Duodenal mucosa (tissue), 2 donors: ENCODE data around the gene PSMD6.

Experiments used
- H3K27ac ChIP-seq: one replicate; pipeline ENCODE4 v1.7.0; 2013; ENCODE audit warnings: low read depth, low read length
- H3K27me3 ChIP-seq, 2 donors: one replicate each; pipeline ENCODE4 v1.7.0; 2013; ENCODE audit warnings: low read length in 2 of 2, control low read depth in 1 of 2; ENCODE audit not compliant: insufficient read depth in 2 of 2, control insufficient read depth in 1 of 2
- H3K36me3 ChIP-seq, 2 donors: one replicate each; pipeline ENCODE4 v1.7.0; 2013; ENCODE audit warnings: low read length in 2 of 2, control low read depth in 1 of 2; ENCODE audit not compliant: insufficient read depth in 2 of 2, control insufficient read depth in 1 of 2
- H3K4me1 ChIP-seq, 2 donors: one replicate each; pipeline ENCODE4 v1.7.0; 2013; ENCODE audit warnings: low read length in 2 of 2, control low read depth in 1 of 2; ENCODE audit not compliant: insufficient read depth in 2 of 2, control insufficient read depth in 1 of 2
- H3K4me3 ChIP-seq, 2 donors: one replicate each; pipeline ENCODE4 v1.7.0; 2013; ENCODE audit warnings: low read length in 2 of 2, low read depth in 1 of 2
- H3K9ac ChIP-seq, 2 donors: one replicate each; pipeline ENCODE4 v1.7.0; 2013; ENCODE audit warnings: low read length in 2 of 2, low read depth in 1 of 2
- H3K9me3 ChIP-seq, 2 donors: one replicate each; pipeline ENCODE4 v1.7.0; 2013; ENCODE audit warnings: low read length in 2 of 2, control low read depth in 1 of 2; ENCODE audit not compliant: control insufficient read depth in 1 of 2

PSMD6 gene

DNA sequence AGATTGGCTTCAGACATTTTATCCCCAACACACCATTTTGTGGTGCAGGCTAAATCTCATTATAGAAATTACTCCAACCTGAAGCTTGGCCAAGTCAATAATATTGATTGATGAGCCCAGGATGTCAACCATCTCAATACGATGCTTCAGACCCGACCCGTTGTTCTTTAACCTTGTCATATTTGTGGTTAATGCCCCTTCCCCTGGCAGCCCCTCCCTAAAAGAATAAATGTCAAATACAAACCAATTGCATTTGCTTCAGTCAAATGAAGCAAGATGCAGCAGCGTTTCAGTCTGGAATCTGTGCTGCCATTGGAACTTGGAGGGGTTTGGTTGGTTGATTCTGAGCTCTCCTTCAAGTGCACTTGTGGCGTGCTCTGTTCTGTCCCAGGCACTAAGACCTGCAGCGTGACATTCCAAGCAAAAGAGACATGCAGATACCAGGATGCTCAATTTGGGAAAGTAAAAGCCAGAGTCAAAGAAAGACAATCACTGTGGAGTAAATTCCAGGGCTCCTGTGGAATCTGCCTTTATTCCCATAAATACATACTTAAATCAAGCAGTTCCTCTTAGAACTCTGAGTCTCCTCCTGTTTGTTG lies 23.8 kb upstream of the PSMD6 start:
- no peak overlapping the region for H3K9ac ChIP-seq
- H3K27ac ChIP-seq, result no peak overlapping the region
- peaks cover 0 to 6% of the 10 kb centered on the region in 2 donors for H3K27me3 ChIP-seq
- H3K4me3 ChIP-seq, result no peak overlapping the region
- no peaks in the 10 kb centered on the region for H3K9me3 ChIP-seq
- no peaks in the 10 kb centered on the region for H3K4me1 ChIP-seq
- H3K36me3 ChIP-seq, result no peaks in the 10 kb centered on the region

- H3K27me3 ChIP-seq, result peaks cover 0 to 6% of the 10 kb centered on the region in 2 donors
- H3K36me3 ChIP-seq, result no peaks in the 10 kb centered on the region
- H3K9ac ChIP-seq, result no peak overlapping the region
- no peaks in the 10 kb centered on the region for H3K9me3 ChIP-seq
- no peaks in the 10 kb centered on the region for H3K4me1 ChIP-seq
- no peak overlapping the region for H3K27ac ChIP-seq
- no peak overlapping the region for H3K4me3 ChIP-seq
Observed at GRCh38 chr3:64046592-64046991, 23.3 kb upstream of the PSMD6 start.

DNA sequence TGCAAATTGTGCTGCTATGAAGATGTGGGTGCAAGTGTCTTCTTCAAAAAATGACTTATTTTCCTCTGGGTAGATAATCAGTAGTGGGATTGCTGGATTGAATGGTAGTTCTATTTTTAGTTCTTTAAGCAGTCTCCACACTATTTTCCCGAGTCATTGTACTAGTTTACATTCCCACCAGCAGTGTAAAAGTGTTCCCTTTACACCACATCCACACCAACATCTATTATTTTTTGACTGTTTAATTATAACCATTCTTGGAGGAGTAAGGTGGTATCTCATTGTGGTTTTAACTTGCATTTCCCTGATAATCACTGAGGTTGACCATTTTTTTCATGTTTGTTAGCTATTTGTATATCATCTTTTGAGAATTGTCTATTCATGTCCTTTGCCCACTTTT lies 19.7 kb upstream of the PSMD6 start:
- H3K4me1 ChIP-seq, result no peaks in the 10 kb centered on the region
- H3K27ac ChIP-seq, result no peak overlapping the region
- H3K9ac ChIP-seq, result no peak overlapping the region
- H3K4me3 ChIP-seq, result no peak overlapping the region
- peaks cover 0 to 6% of the 10 kb centered on the region in 2 donors for H3K27me3 ChIP-seq
- no peaks in the 10 kb centered on the region for H3K9me3 ChIP-seq
- H3K36me3 ChIP-seq, result no peaks in the 10 kb centered on the region

DNA sequence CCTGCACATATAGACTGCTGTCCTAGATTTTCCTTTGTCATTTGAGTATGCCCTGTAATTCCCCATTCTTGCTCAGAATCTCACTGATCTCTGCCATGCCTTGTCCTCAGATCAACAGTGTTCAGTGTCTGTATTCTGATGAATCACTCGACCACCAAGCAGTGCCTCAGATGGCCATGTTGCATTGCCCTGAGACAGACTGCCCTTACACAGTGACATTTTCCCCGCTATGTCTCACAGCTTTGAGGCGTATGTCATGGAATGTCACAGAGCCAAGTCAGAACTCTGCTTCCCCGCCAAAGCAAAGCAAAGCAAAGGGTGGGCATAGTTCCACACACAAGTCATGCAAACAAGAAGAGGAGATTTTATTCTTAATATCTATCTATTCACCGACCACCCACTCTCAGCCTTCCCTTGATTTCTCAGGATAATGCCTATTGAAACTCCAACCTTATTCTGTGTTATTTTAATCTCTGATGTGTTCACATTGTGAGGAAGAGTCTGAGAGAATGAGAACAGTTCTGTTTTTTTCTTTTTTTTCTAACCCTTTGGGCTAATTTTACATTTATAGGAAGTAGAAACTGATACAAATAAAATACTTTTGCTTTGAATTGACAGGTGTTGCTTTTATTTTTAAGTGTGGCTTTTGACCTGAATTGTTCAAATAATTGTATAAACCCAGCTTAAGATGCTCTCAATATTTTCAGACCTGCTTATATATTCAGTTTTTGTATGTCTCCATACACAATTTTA lies 16.9 kb upstream of the PSMD6 start:
- Histone ChIP-seq H3K36me3 (no peaks in the 10 kb centered on the region), H3K27ac (no peak overlapping the region), H3K27me3 (no peaks in the 10 kb centered on the region), H3K9me3 (no peaks in the 10 kb centered on the region), H3K9ac (no peak overlapping the region), H3K4me1 (no peaks in the 10 kb centered on the region), H3K4me3 (no peak overlapping the region)

DNA sequence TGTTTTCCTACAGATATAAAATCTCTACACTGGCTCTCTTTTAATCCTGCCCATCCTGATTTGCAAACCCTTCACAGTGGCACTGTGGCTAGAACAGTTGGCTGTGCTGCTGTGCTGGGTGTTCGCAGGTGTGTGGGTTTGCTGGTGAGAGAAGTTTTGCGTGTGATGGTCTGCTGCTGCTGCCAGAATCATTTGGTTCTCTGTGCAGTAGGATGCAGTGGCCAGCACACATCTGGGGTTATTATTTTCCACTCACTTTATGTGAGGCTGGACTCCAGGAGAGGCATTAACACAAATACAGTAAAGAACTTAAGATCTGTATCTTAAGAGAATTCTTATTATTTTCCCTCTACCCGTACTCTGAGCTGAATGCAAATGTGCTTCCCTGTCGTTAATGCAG lies 16.0 kb upstream of the PSMD6 start:
- Histone ChIP-seq H3K9ac (no peak overlapping the region), H3K36me3 (no peaks in the 10 kb centered on the region), H3K27ac (no peak overlapping the region), H3K9me3 (no peaks in the 10 kb centered on the region), H3K27me3 (no peaks in the 10 kb centered on the region), H3K4me1 (no peaks in the 10 kb centered on the region), H3K4me3 (no peak overlapping the region)

- H3K4me3 ChIP-seq, result no peak overlapping the region
- H3K4me1 ChIP-seq, result no peaks in the 10 kb centered on the region
- no peaks in the 10 kb centered on the region for H3K27me3 ChIP-seq
- H3K36me3 ChIP-seq, result no peaks in the 10 kb centered on the region
- H3K27ac ChIP-seq, result no peak overlapping the region
- H3K9me3 ChIP-seq, result no peaks in the 10 kb centered on the region
- no peak overlapping the region for H3K9ac ChIP-seq
Observed at GRCh38 chr3:64038253-64038767, 15.0 kb upstream of the PSMD6 start.

DNA sequence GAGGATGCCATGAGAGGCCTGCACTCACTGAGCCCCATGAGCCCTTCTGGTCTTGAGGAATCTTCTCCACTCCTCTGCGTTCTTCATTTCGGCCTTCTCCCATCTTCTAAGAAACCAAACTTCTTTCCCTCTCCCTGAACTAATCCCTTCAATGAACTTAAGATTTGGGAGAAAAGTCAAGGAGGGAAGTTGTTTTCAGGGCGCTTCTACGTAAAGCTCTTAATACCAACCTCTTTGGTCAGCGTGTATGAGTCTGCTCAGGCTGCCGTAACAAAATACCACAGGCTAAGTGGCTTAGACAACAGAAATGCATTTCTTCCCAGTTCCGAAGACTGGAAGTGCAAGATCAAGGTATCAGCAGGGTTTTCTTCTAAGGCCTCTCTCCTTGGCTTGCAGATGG lies 13.8 kb upstream of the PSMD6 start:
- no peaks in the 10 kb centered on the region for H3K27me3 ChIP-seq
- H3K27ac ChIP-seq, result no peak overlapping the region
- H3K9ac ChIP-seq, result no peak overlapping the region
- H3K4me3 ChIP-seq, result no peak overlapping the region
- no peaks in the 10 kb centered on the region for H3K9me3 ChIP-seq
- no peaks in the 10 kb centered on the region for H3K36me3 ChIP-seq
- no peaks in the 10 kb centered on the region for H3K4me1 ChIP-seq

DNA sequence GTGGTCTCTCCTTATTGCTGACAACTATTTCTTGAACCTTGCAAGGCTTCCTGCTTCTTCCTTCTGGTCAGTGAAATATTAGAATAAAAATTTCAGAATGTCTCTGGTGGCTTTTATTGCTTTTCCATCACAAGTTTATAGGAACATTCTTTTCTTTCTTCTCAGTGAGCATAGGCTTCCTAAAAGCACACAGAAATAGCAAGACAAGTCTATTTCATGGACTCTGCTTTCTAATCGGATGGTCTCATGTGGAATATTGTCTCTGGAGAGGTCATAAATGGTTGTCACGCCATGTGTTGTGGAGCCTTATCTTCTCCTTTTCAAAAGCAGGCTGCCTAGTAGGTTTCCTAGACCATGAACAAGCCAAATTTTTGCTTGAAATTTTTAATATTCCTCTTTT lies 9.8 kb upstream of the PSMD6 start:
- Histone ChIP-seq H3K9ac (no peak overlapping the region), H3K9me3 (no peaks in the 10 kb centered on the region), H3K4me1 (no peaks in the 10 kb centered on the region), H3K36me3 (no peaks in the 10 kb centered on the region), H3K4me3 (no peak overlapping the region), H3K27me3 (peaks cover under 1 to 5% of the 10 kb centered on the region in 2 donors), H3K27ac (no peak overlapping the region)

- H3K9me3 ChIP-seq, result no peaks in the 10 kb centered on the region
- no peaks in the 10 kb centered on the region for H3K36me3 ChIP-seq
- no peak overlapping the region for H3K27ac ChIP-seq
- H3K4me1 ChIP-seq, result no peaks in the 10 kb centered on the region
- peaks cover 5 to 7% of the 10 kb centered on the region in 2 donors for H3K27me3 ChIP-seq
- no peak overlapping the region for H3K9ac ChIP-seq
- no peak overlapping the region for H3K4me3 ChIP-seq
Observed at GRCh38 chr3:64031540-64032508, 8.5 kb upstream of the PSMD6 start.

DNA sequence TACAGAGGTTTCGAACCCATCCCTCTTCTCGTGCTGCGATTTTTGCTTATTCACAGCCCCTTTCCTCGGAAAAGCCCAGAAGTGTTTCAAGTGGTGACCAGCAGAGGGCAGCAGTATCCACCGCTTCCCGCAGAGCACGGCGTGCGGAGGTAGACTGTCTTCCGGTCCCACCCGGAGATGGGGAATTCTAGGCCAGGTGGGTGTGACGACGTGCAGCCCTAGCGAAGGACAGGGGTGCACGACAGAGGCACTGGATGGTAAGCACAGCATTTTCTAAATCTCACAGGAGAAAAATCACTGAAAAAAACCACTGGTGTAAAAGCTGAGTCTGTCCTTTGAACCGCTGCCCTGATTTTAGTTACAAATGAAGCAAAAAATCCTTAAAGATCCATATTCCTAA lies 7.4 kb upstream of the PSMD6 start:
- Histone ChIP-seq H3K4me3 (peak overlapping the region; percentile 59 to 68), H3K36me3 (no peaks in the 10 kb centered on the region), H3K9ac (no peak overlapping the region), H3K9me3 (no peaks in the 10 kb centered on the region), H3K27me3 (peaks cover 5 to 7% of the 10 kb centered on the region in 2 donors), H3K4me1 (no peaks in the 10 kb centered on the region), H3K27ac (no peak overlapping the region)
